ENCODE results near the gene C20orf141. TPM values are rescaled to one million over a fixed set of nuclear protein-coding genes. Genes with fewer than 3 reads are reported as not detected.
"Not testable (repeated sequence)": the region's sequence is repeated elsewhere in the genome, so short reads cannot be mapped to it uniquely, and the experiment has no call there.

Gene C20orf141
- total RNA-seq, 1 experiment from 2014 or later = not detected

DNA sequence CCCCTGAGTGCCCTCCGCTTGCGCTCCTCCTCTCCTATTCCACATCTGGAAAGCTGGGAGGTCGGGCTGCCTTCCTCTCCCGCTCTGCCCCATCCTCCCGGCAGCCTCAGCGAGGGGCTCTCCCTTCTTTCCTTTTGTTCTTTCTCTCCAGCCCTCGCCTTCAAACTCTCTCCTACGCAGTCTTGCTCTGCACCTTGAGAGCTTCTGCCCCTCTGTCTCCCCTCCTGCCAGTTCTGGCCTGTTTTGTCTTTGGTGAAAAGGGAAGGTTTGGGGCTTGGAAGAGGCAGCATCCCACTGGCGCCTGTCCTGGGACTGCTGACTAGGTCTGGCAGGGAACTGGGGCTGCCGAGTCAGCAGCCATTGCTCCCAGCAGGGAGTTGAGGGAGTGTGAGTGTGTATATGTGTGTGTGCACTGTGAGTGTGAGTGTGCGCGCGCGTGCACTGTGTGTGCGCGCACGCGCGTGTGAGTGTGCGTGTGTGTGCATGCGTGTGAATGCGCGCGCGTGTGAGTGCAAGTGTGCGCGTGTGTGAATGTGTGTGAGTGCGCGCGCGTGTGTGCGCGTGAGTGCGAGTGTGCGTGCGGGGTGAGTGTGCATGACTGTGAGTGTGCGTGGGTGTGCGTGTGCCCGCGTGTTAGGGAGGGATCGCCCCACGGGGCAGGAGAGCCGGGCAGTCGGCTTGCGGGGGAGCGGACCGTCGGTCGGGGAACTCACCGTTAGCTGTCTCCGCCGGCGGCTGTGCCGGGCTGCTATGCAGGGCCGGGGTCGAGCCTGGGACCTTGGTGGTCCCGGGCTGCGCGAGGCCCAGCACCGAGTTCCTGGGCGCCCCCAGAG lies 14.9 kb upstream of the C20orf141 start:
- DNase-seq (ENCODE audit: low read depth) = no peak

- no peak for DNase-seq (ENCODE audit: low read depth)
These were observed 14.1 kb upstream of the C20orf141 start, which contains the start of gene CPXM1 for GRCh38 chr20:2800521-2801285. Gene CPXM1, minus strand, starts transcription at chr20:2800627. Its CDS starts 55 bp downstream, at chr20:2800572.

- DNase-seq (ENCODE audit: low read depth) = no peak
These were observed 13.5 kb upstream of the C20orf141 start for GRCh38 chr20:2801286-2801728.

GRCh38 chr20:2804041-2804828 lies 10.6 kb upstream of the C20orf141 start:
- no peak for DNase-seq (ENCODE audit: low read depth)

GRCh38 chr20:2804852-2805688 lies 9.7 kb upstream of the C20orf141 start:
- no peak for DNase-seq (ENCODE audit: low read depth)

- no peak for DNase-seq (ENCODE audit: low read depth)
These were observed 9.0 kb upstream of the C20orf141 start for GRCh38 chr20:2805689-2806350.

DNA sequence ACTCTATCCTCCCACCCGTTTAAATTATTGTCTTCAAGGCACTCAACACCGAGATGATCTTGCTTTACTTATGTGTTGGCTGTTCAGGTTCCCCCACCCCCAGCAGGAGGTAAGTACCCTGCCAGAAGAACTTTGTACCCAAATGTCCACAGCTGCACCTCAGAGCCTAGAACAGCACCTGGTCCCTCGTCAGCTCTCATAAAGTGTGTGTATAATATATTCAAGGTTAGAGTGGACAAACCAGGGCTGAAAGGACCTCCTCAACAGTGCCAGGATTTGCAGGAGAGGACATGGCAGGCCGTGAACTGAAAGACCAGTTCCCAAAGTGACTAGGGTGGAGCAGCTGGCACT lies 8.5 kb upstream of the C20orf141 start:
- DNase-seq (ENCODE audit: low read depth) = no peak

- DNase-seq (ENCODE audit: low read depth) = no peak
These were observed 7.8 kb upstream of the C20orf141 start for GRCh38 chr20:2807019-2807418.

GRCh38 chr20:2807929-2808328 lies 6.9 kb upstream of the C20orf141 start:
- not testable (repeated sequence) for DNase-seq (ENCODE audit: low read depth)

DNA sequence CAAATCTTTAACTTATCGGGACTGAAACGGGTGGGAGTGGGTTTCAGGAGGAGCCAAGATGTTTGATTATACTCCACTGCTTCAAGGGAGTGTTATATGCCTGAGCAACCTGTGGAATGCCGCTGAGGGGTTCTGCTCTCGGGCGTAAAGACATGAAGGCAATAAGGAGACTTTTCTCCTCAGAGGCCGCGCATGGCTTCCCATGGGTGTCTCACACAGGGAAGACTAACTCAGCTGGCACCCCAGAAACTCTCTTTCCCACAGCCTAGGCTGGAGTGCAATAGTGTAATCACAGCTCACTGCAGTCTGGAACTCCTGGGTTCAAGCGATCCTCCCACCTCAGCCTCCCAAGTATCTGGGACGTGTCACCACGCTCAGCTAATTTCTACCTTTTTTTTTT lies 5.1 kb upstream of the C20orf141 start:
- no peak for DNase-seq (ENCODE audit: low read depth)

GRCh38 chr20:2812189-2812588 lies 2.6 kb upstream of the C20orf141 start:
- DNase-seq (ENCODE audit: low read depth) = no peak

DNA sequence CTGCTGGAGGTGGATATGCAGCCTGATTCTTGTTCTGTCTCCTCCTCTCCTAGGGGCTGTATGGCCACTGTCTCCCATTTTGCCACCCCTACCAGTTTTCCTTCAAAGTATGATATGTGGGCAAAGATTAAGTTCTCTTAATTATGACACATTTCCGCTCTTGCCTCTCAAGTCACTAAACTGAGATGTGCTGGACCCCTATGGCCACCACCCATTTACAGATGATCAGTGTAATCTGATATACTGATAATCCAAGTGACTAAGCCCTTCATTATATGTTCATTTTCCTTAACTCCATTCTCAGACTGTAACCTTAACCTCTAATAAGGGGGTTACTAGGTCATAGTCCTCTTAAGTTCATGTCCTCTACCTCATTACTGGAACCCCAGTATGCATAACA lies 711 bp upstream of the C20orf141 start:
- DNase-seq (ENCODE audit: low read depth) = peak; percentile 34

GRCh38 chr20:2815242-2815900 lies 584 bp downstream of the C20orf141 start:
- no peak for DNase-seq (ENCODE audit: low read depth)

- no peak for DNase-seq (ENCODE audit: low read depth)
These were observed 1.3 kb downstream of the C20orf141 start, which contains the start of gene TMEM239 for GRCh38 chr20:2816030-2816582. Gene TMEM239, plus strand, starts transcription at chr20:2816364. Its CDS starts 191 bp downstream, at chr20:2816555.

- DNase-seq (ENCODE audit: low read depth) = no peak
These were observed 2.0 kb downstream of the C20orf141 start for GRCh38 chr20:2816583-2817340.

DNA sequence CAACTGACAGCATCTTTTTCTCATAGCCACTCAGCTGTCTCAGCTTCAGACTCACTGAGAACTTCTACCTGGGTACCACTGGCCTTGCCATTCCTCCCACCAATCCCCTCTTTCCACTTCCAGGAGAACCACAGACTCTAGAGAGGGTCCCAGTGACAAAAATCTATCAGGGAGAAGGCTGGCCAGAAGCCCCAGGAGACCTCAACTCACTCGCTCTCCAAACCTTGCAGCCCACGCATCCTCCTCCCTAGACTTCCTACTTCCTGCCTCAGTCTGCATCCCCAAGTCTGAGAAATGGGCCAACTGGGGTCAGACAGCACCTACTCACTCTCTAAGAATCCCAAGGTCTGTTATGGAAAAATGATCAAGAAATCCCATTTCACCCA lies 2.5 kb downstream of the C20orf141 start:
- DNase-seq (ENCODE audit: low read depth) = no peak

- DNase-seq (ENCODE audit: low read depth) = no peak
These were observed 3.3 kb downstream of the C20orf141 start for GRCh38 chr20:2817891-2818595.

All from LHCN-M2 (cell line).